ENCODE data around the gene DIS3L2.

- TF ChIP-seq SIN3A (IDR thresholded peaks at IDR 0.05; ENCODE audit: borderline replicate concordance, insufficient read depth, low read length) (no peak), POLR2AphosphoS5 (IDR thresholded peaks at IDR 0.05; ENCODE audit: low read depth, low read length) (no peak), REST (IDR thresholded peaks at IDR 0.05; ENCODE audit: insufficient read depth in 1 of 2, low read depth in 2 of 2, low read length in 2 of 2) (no peak), TAF1 (IDR thresholded peaks at IDR 0.05; ENCODE audit: borderline replicate concordance, insufficient read depth, low read length) (no peak)
These were observed 359.8 kb downstream of the DIS3L2 start for GRCh38 chr2:232321156-232321816.

All from PFSK-1 (cell line).